ENCODE results near the gene NLRP7.
"Not testable (repeated sequence)": the region's sequence is repeated elsewhere in the genome, so short reads cannot be mapped to it uniquely, and the experiment has no call there.

The NLRP7 gene

DNA sequence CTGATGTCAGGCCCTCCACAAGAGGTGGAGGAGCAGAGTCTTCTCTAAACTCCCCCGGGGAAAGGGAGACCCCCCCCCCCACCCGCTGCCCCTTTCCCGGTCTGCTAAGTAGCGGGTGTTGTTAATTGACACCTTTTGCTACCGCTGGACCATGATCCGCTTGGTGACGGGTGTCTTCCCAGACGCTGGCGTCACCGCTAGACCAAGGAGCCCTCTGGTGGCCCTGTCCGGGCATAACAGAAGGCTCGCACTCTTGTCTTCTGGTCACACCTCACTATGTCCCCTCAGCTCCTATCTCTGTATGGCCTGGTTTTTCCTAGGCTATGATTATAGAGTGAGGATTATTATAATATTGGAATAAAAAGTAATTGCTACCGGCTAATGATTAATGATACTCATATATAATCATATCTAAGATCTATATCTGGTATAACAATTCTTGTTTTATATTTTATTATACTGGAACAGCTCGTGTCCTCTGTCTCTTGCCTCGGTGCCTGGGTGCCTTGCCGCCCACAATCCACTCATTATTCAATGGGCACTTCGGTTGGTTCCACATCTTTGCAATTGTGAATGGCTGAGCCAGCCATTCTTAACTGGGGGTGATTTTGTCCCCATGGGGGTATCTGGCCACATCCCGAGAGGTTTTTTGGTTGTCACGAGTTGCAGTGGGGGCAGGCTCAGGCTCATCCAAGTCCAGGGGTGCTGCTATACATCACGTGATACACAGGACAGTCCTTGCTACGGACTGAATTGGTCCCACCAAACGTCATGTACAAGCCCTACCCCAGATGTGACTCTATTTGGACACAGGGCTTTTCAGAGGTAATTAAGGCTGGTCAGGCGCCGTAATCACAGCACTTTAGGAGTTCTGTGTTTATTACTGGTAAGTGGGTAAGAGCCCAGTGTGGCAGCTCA is 27.4 kb downstream of the NLRP7 start:
- DNase-seq (ENCODE audit: low spot score) = not testable (repeated sequence)

DNA sequence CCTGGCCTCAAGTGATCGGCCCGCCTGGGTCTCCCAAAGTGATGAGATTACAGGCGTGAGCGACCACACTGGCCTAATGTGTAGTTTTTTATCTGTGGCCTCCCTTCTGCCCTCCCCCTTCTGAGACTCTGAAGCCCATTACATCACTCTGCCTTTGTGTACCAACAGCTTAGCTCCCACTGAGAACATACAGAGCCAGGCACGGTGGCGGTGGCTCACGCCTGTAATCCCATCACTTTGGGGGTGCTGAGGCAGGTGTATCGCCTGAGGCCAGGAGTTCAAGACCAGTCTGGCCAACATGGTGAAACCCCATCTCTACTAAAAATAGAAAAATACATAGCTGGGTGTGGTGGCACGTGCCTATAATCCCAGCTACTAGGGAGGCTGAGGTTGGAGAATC is 28.8 kb downstream of the NLRP7 start:
- DNase-seq (ENCODE audit: low spot score) = no peak

- no peak for DNase-seq (ENCODE audit: low spot score)
Measured at GRCh38 chr19:54916822-54917221, 30.5 kb downstream of the NLRP7 start.

GRCh38 chr19:54907899-54908298 is 39.4 kb downstream of the NLRP7 start:
- DNase-seq (ENCODE audit: low spot score) = not testable (repeated sequence)

DNA sequence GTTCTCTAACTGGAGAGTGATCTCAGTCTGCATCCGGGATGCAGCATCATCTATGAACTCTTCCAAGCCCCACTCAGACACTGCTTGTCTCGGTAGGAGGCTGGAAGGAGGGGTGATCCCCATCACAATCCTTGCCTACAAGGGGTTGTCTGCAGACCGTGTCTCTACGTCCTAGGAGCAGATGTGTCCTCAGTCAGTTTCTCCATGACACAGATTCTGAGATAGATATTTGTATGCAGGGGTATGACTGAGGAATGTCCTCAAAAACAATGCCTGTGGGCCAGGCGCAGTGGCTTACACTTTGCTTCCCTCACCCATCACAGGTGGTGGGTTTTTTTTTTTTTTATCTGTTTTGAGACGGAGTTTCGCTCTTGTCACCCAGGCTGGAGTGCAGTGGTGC is 40.5 kb downstream of the NLRP7 start:
- no peak for DNase-seq (ENCODE audit: low spot score)

- DNase-seq (ENCODE audit: low spot score) = no peak
Measured at GRCh38 chr19:54905803-54906511, 41.4 kb downstream of the NLRP7 start, which contains the start of gene NCR1. Gene NCR1, plus strand, starts transcription at chr19:54906148. Its CDS starts 40 bp downstream, at chr19:54906188.

DNA sequence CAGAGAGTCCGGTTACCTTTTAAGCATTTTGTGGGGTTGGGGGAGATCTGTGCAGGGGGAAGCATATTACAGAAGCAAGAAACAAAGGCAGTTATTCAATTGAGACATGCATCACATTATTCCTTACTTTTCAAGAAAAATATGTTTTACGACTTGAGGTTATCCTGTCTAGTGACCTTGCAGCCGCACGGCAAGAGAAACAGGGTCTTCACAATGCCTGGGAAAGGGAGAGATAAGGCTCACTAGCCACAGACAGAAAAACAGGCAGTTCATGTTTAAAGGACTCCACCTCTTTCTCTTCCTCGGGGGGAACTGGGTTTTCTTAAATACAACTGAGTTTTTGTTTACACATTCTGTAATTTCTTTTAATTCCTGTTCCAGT is 41.9 kb downstream of the NLRP7 start:
- DNase-seq (ENCODE audit: low spot score) = no peak

DNA sequence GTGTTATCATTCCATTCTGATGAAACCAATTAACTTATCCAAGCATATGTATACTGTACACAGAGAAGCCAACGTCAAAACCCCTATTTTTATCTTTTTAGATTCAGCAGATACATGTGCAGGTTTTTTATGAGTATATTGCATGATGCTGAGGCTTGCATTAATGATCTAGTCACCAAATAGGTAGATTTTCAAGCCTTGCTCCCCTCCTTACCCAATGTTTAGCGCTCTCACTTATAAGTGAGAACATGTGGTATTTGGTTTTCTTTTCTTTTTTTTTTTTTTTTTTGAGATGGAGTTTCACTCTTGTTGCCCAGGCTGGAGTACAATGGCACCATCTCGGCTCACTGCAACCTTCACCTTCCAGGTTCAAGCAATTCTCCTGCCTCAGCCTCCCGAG is 43.1 kb downstream of the NLRP7 start:
- DNase-seq (ENCODE audit: low spot score) = not testable (repeated sequence)

- DNase-seq (ENCODE audit: low spot score) = no peak
Measured at GRCh38 chr19:54903303-54903702, 44.0 kb downstream of the NLRP7 start.

DNA sequence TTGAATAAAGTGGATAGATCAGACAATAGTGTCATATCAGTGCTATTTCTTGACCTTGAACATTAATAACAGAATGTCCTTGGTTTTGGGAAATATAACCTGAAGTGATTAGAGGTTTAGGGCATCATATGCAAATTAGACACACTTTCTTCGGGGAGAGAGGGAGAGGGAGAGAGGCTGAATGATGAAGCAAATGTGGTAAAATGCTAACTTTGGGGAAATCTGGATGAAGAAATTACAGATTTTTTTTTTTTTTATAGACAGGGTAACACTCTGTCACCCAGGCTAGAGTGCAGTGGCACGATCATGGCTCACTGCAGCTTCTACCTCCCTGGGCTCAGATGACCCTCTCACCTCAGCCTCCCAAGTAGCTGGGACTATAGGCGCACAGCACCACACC is 45.3 kb downstream of the NLRP7 start:
- no peak for DNase-seq (ENCODE audit: low spot score)

GRCh38 chr19:54901153-54901552 is 46.2 kb downstream of the NLRP7 start:
- not testable (repeated sequence) for DNase-seq (ENCODE audit: low spot score)

DNA sequence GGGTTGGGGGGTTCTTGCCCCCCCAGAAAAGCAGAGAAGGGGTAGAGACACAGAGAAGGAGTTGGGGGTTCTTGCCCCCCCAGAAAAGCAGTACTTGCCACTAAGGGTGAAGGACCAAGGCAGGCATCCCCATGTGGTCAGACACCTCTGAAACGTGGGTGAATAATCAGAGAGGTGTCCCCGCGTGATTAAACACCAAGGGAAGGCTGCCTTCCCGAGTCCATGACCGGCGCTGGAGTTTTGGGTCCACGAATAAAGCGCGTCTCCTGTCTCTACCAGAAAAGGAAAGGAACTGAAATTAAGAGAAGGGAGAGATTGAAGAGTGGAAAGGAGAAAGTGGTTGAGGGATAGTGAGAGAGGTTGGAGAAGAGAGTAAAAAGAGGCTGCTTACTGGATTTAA is 47.7 kb downstream of the NLRP7 start:
- not testable (repeated sequence) for DNase-seq (ENCODE audit: low spot score)

DNA sequence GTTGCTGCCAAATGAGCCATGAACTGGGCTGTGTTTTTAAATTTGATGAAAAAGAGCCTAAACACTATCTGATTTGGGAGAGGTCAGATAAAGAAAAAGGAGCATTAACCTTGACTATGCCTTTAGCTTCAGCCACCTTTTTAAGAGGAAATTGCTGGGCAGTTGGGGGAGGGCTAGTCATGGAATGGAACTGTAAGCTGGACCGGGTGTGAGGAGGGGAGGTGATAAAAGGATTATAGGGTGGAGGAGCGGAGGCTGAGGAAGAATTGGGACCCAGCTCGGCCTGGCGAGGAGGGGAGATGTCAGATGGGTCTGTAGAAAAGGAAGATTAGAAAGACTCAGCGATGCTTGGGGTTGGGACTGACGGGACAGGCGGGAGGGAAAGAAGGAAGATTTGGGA is 48.6 kb downstream of the NLRP7 start:
- not testable (repeated sequence) for DNase-seq (ENCODE audit: low spot score)

GRCh38 chr19:54896036-54896435 is 51.3 kb downstream of the NLRP7 start:
- DNase-seq (ENCODE audit: low spot score) = no peak

DNA sequence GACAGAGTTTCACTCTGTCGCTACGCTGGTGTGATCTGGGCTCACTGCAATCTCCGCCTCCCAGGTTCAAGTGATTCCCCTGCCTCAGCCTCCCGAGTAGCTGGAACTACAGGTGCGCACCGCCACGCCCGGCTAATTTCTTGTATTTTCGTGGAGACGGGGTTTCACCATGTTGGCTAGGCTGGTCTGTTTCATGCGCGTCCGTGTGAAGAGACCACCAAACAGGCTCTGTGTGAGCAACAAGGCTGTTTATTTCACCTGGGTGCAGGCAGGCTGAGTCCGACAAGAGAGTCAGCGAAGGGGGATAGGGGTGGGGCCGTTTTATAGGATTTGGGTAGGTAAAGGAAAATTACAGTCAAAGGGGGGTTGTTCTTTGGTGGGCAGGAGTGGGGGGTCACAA is 53.2 kb downstream of the NLRP7 start:
- DNase-seq (ENCODE audit: low spot score) = not testable (repeated sequence)

- DNase-seq (ENCODE audit: low spot score) = no peak
Measured at GRCh38 chr19:54893406-54893805, 53.9 kb downstream of the NLRP7 start.

DNA sequence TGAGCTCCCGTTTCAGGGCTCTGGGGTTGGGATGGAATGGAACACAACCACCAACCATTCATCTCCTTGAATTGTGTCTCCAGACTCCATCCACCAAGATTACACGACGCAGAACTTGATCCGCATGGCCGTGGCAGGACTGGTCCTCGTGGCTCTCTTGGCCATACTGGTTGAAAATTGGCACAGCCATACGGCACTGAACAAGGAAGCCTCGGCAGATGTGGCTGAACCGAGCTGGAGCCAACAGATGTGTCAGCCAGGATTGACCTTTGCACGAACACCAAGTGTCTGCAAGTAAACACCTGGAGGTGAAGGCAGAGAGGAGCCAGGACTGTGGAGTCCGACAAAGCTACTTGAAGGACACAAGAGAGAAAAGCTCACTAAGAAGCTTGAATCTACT is 57.8 kb downstream of the NLRP7 start:
- no peak for DNase-seq (ENCODE audit: low spot score)

DNA sequence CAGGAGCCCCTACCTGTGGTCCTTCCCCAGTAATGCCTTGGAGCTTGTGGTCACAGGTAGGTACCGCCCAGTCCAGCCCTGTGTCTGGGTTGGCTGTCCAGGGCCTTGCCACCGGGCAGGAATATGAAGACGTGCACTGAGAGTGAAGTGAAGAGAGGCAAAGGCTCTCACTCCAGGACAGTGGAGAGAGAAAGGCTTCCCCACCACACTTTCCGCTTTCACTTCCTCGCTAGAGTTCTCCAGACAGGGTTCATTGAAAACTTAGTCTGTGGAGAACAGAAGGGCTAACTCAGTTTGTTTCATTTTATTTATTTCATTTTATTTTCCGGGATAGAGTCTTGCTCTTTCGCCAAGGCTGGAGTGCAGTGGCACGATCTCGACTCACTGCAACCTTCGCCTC is 59.1 kb downstream of the NLRP7 start:
- DNase-seq (ENCODE audit: low spot score) = no peak

- DNase-seq (ENCODE audit: low spot score) = no peak
Measured at GRCh38 chr19:54883228-54883627, 64.1 kb downstream of the NLRP7 start.

GRCh38 chr19:54882758-54883157 is 64.6 kb downstream of the NLRP7 start:
- DNase-seq (ENCODE audit: low spot score) = no peak

DNA sequence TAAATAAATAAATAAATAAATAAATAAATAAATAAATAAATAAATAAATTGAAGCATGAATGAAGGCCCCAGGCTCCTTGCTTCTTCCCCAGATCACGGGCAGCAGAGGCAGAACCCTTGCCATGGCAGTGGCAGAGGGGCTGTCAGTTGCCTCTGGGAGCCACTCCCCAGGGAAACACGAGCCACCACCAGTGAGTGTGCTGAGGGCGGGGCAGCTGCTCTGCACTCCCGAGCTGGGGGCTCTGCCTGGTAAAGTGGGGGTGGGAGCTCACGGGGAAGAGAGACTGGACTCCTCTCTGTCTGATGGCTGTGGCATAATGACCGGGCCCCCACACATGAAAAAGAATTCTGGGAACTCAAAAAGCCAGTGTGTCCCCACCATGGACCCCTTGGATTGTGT is 65.4 kb downstream of the NLRP7 start:
- DNase-seq (ENCODE audit: low spot score) = no peak

- DNase-seq (ENCODE audit: low spot score) = no peak
Measured at GRCh38 chr19:54877471-54877870, 69.9 kb downstream of the NLRP7 start.

- DNase-seq (ENCODE audit: low spot score) = no peak
Measured at GRCh38 chr19:54875506-54875905, 71.8 kb downstream of the NLRP7 start.
